CD8-positive, alpha-beta memory T cell (primary cell): ENCODE data around the gene NPTX2. TPM values are rescaled to one million over a fixed set of nuclear protein-coding genes. Genes with fewer than 3 reads are reported as not detected.

Experiments used
- CTCF ChIA-PET: fragments of 350-600 bp; sonication (Branson Sonifier 250); formaldehyde crosslinking; loops from one replicate; lab custom pipeline; 2021; ENCODE audit warnings: antibody characterized with exemption; lab: Charles Lee
- POLR2A ChIA-PET: fragments of 350-600 bp; sonication (Branson Sonifier 250); formaldehyde crosslinking; loops from one replicate; lab custom pipeline; 2021; ENCODE audit warnings: antibody characterized with exemption; lab: Charles Lee
- DNase-seq, 5 donors: peaks; one replicate each; pipeline versions ENCODE4 v3.0.0 to v3.0.0-alpha.2; 2020 to 2022; ENCODE audit warnings: mixed read lengths in 1 of 5
- H3K27ac ChIP-seq: one replicate; pipeline ENCODE4 v1.7.0; 2013; ENCODE audit warnings: low read depth, mild to moderate bottlenecking, low read length, moderate library complexity
- H3K27me3 ChIP-seq: 2 replicates; pipeline ENCODE4 v1.7.0; 2013; ENCODE audit warnings: low read length, mild to moderate bottlenecking; ENCODE audit not compliant: insufficient read depth, poor library complexity, severe bottlenecking
- H3K36me3 ChIP-seq: 2 replicates; pipeline ENCODE4 v1.7.0; 2013; ENCODE audit warnings: mild to moderate bottlenecking, low read length, moderate library complexity; ENCODE audit not compliant: insufficient read depth
- H3K4me1 ChIP-seq: 2 replicates; pipeline ENCODE4 v1.7.0; 2013; ENCODE audit warnings: mild to moderate bottlenecking, low read length, moderate library complexity; ENCODE audit not compliant: insufficient read depth
- H3K4me3 ChIP-seq: 2 replicates; pipeline ENCODE4 v1.7.0; 2013; ENCODE audit warnings: mild to moderate bottlenecking, low read length
- H3K9me3 ChIP-seq: 2 replicates; pipeline ENCODE4 v1.7.0; 2013; ENCODE audit warnings: mild to moderate bottlenecking, low read length
- H3K27ac Mint-ChIP-seq, 8 donors: one replicate each; pipeline ENCODE4 v1.8.0; 2020 to 2021; ENCODE audit warnings: mixed read lengths in 8 of 8, mild to moderate bottlenecking in 6 of 8, inconsistent platforms in 3 of 8, moderate library complexity in 3 of 8
- H3K27me3 Mint-ChIP-seq, 2 donors: one replicate each; pipeline ENCODE4 v1.8.0; 2020 to 2021; ENCODE audit warnings: mixed read lengths in 2 of 2, mild to moderate bottlenecking in 1 of 2, moderate library complexity in 1 of 2
- H3K36me3 Mint-ChIP-seq, 3 donors: one replicate each; pipeline ENCODE4 v1.8.0; 2020 to 2021; ENCODE audit warnings: mixed read lengths in 3 of 3, inconsistent platforms in 1 of 3, mild to moderate bottlenecking in 1 of 3
- H3K4me1 Mint-ChIP-seq, 3 donors: one replicate each; pipeline ENCODE4 v1.8.0; 2020 to 2021; ENCODE audit warnings: mixed read lengths in 3 of 3, inconsistent platforms in 1 of 3, mild to moderate bottlenecking in 1 of 3
- H3K4me3 Mint-ChIP-seq, 7 donors: one replicate each; pipeline ENCODE4 v1.8.0; 2020 to 2021; ENCODE audit warnings: mixed read lengths in 7 of 7, mild to moderate bottlenecking in 6 of 7, moderate library complexity in 4 of 7, inconsistent platforms in 2 of 7
- H3K9me3 Mint-ChIP-seq, 5 donors: one replicate each; pipeline ENCODE4 v1.8.0; 2020 to 2022; ENCODE audit warnings: mixed read lengths in 5 of 5, mild to moderate bottlenecking in 3 of 5, moderate library complexity in 2 of 5, inconsistent platforms in 1 of 5
- polyA plus RNA-seq: library from polyadenylated mRNA; unstranded; fragments of 300-500 nt; fragmentation: Illumina TruSeq; gene quantifications from one replicate; pipeline ENCODE4 v1.2.3, GENCODE V29; 2021
- total RNA-seq, 2 experiments: library from RNA; stranded (reverse); gene quantifications; one replicate each; pipeline ENCODE4 v1.2.3, GENCODE V29; 2021

NPTX2 gene
- total and polyA plus RNA-seq, 3 experiments from 2014 or later = 0.16 TPM; not detected in 2

- POLR2A ChIA-PET = no interaction called here
- DNase-seq = no peak
- Mint-ChIP-seq H3K4me1 (no peaks in the 10 kb centered on the region), H3K9me3 (peaks cover 0 to 6% (median 3%) of the 10 kb centered on the region in 5 donors), H3K27ac (no peak overlapping the region), H3K27me3 (peaks cover 0 to 8% of the 10 kb centered on the region in 2 donors), H3K4me3 (no peak overlapping the region), H3K36me3 (no peaks in the 10 kb centered on the region)
- no peaks in the 10 kb centered on the region for H3K9me3 ChIP-seq
- no peaks in the 10 kb centered on the region for H3K4me1 ChIP-seq
- CTCF ChIA-PET = no interaction called here
- no peaks in the 10 kb centered on the region for H3K36me3 ChIP-seq
- H3K27ac ChIP-seq = no peak overlapping the region
- no peak overlapping the region for H3K4me3 ChIP-seq
- no peaks in the 10 kb centered on the region for H3K27me3 ChIP-seq
These were observed 34.7 kb downstream of the NPTX2 start for GRCh38 chr7:98651760-98652159.

- H3K27ac Mint-ChIP-seq = no peak overlapping the region
These were observed 36.7 kb downstream of the NPTX2 start for GRCh38 chr7:98653601-98654310.

GRCh38 chr7:98654524-98655272, 37.6 kb downstream of the NPTX2 start:
- ChIA-PET POLR2A (no interaction called here), CTCF (no interaction called here)
- H3K27ac Mint-ChIP-seq = no peak overlapping the region
- no peaks in the 10 kb centered on the region for H3K4me1 Mint-ChIP-seq
- Histone ChIP-seq H3K9me3 (no peaks in the 10 kb centered on the region), H3K27me3 (no peaks in the 10 kb centered on the region), H3K4me1 (no peaks in the 10 kb centered on the region), H3K4me3 (no peak overlapping the region), H3K27ac (no peak overlapping the region), H3K36me3 (no peaks in the 10 kb centered on the region)
- no peak for DNase-seq
- H3K36me3 Mint-ChIP-seq = no peaks in the 10 kb centered on the region
- peaks cover 0 to 5% of the 10 kb centered on the region in 2 donors for H3K27me3 Mint-ChIP-seq
- peaks cover 0 to 4% (median 1%) of the 10 kb centered on the region in 5 donors for H3K9me3 Mint-ChIP-seq
- H3K4me3 Mint-ChIP-seq = no peak overlapping the region

More at GRCh38 chr7:98653601-98654310, 36.7 kb downstream of the NPTX2 start:
- Histone ChIP-seq H3K27ac (no peak overlapping the region), H3K4me1 (no peaks in the 10 kb centered on the region), H3K4me3 (no peak overlapping the region), H3K9me3 (no peaks in the 10 kb centered on the region), H3K27me3 (no peaks in the 10 kb centered on the region), H3K36me3 (no peaks in the 10 kb centered on the region)
- DNase-seq = no peak
- Mint-ChIP-seq H3K4me1 (no peaks in the 10 kb centered on the region), H3K4me3 (no peak overlapping the region), H3K9me3 (peaks cover 0 to 4% (median 2%) of the 10 kb centered on the region in 5 donors), H3K36me3 (no peaks in the 10 kb centered on the region), H3K27me3 (peaks cover 0 to 8% of the 10 kb centered on the region in 2 donors)
- ChIA-PET CTCF (no interaction called here), POLR2A (no interaction called here)

GRCh38 chr7:98655611-98656010, 38.5 kb downstream of the NPTX2 start:
- H3K36me3 ChIP-seq = no peaks in the 10 kb centered on the region
- H3K4me3 Mint-ChIP-seq = no peak overlapping the region
- ChIA-PET POLR2A (no interaction called here), CTCF (no interaction called here)
- H3K9me3 ChIP-seq = no peaks in the 10 kb centered on the region
- H3K27ac ChIP-seq = no peak overlapping the region
- no peaks in the 10 kb centered on the region for H3K4me1 ChIP-seq
- no peaks in the 10 kb centered on the region for H3K27me3 ChIP-seq
- DNase-seq = no peak
- H3K27me3 Mint-ChIP-seq = peaks cover 1 to 3% of the 10 kb centered on the region in 2 donors
- H3K27ac Mint-ChIP-seq = no peak overlapping the region
- no peaks in the 10 kb centered on the region for H3K4me1 Mint-ChIP-seq
- no peaks in the 10 kb centered on the region for H3K36me3 Mint-ChIP-seq
- no peak overlapping the region for H3K4me3 ChIP-seq
- peaks cover 0 to 4% (median 0%) of the 10 kb centered on the region in 5 donors for H3K9me3 Mint-ChIP-seq

- ChIA-PET POLR2A (no interaction called here), CTCF (no interaction called here)
- Mint-ChIP-seq H3K27ac (no peak overlapping the region), H3K4me3 (no peak overlapping the region), H3K27me3 (peaks cover 0 to 3% of the 10 kb centered on the region in 2 donors), H3K36me3 (no peaks in the 10 kb centered on the region), H3K9me3 (peaks cover 0 to 4% (median 0%) of the 10 kb centered on the region in 5 donors), H3K4me1 (no peaks in the 10 kb centered on the region)
- Histone ChIP-seq H3K27me3 (no peaks in the 10 kb centered on the region), H3K27ac (no peak overlapping the region), H3K4me3 (no peak overlapping the region), H3K36me3 (no peaks in the 10 kb centered on the region), H3K4me1 (no peaks in the 10 kb centered on the region), H3K9me3 (no peaks in the 10 kb centered on the region)
- DNase-seq = no peak
These were observed 39.8 kb downstream of the NPTX2 start for GRCh38 chr7:98656899-98657298.

- no peak for DNase-seq
- Histone ChIP-seq H3K36me3 (no peaks in the 10 kb centered on the region), H3K27ac (no peak overlapping the region), H3K4me3 (no peak overlapping the region), H3K27me3 (no peaks in the 10 kb centered on the region), H3K9me3 (no peaks in the 10 kb centered on the region), H3K4me1 (no peaks in the 10 kb centered on the region)
- Mint-ChIP-seq H3K4me1 (no peaks in the 10 kb centered on the region), H3K36me3 (no peaks in the 10 kb centered on the region), H3K9me3 (peaks cover 0 to 4% (median 0%) of the 10 kb centered on the region in 5 donors), H3K27me3 (peaks cover 0 to 3% of the 10 kb centered on the region in 2 donors), H3K27ac (no peak overlapping the region), H3K4me3 (no peak overlapping the region)
- CTCF ChIA-PET = no interaction called here
- POLR2A ChIA-PET = no interaction called here
These were observed 40.7 kb downstream of the NPTX2 start for GRCh38 chr7:98657736-98658135.

- Histone ChIP-seq H3K36me3 (no peaks in the 10 kb centered on the region), H3K9me3 (no peaks in the 10 kb centered on the region), H3K4me3 (no peak overlapping the region), H3K4me1 (no peaks in the 10 kb centered on the region), H3K27ac (no peak overlapping the region), H3K27me3 (no peaks in the 10 kb centered on the region)
- H3K4me1 Mint-ChIP-seq = no peaks in the 10 kb centered on the region
- POLR2A ChIA-PET = no interaction called here
- no peak for DNase-seq
- CTCF ChIA-PET = no interaction called here
- no peaks in the 10 kb centered on the region for H3K36me3 Mint-ChIP-seq
- H3K4me3 Mint-ChIP-seq = no peak overlapping the region
- peaks cover 0 to 3% of the 10 kb centered on the region in 2 donors for H3K27me3 Mint-ChIP-seq
- no peak overlapping the region for H3K27ac Mint-ChIP-seq
- peaks cover 0 to 13% (median 3%) of the 10 kb centered on the region in 5 donors for H3K9me3 Mint-ChIP-seq
These were observed 42.7 kb downstream of the NPTX2 start for GRCh38 chr7:98659756-98660155.

GRCh38 chr7:98661607-98662006, 44.5 kb downstream of the NPTX2 start:
- DNase-seq = no peak
- Histone ChIP-seq H3K27ac (no peak overlapping the region), H3K4me3 (no peak overlapping the region), H3K4me1 (no peaks in the 10 kb centered on the region), H3K27me3 (no peaks in the 10 kb centered on the region), H3K9me3 (no peaks in the 10 kb centered on the region), H3K36me3 (no peaks in the 10 kb centered on the region)
- Mint-ChIP-seq H3K36me3 (no peaks in the 10 kb centered on the region), H3K9me3 (peaks cover 0 to 15% (median 3%) of the 10 kb centered on the region in 5 donors), H3K4me3 (no peak overlapping the region), H3K4me1 (no peaks in the 10 kb centered on the region), H3K27ac (no peak overlapping the region), H3K27me3 (peaks cover 0 to 6% of the 10 kb centered on the region in 2 donors)
- POLR2A ChIA-PET = no interaction called here
- CTCF ChIA-PET = no interaction called here
